B cell (primary cell): Measurements from ENCODE around the gene PPP1R16B. TPM values are rescaled to one million over a fixed set of nuclear protein-coding genes. Genes with fewer than 3 reads are reported as not detected.
A peak's percentile ranks its signal among the peaks of the same experiment; 100 is the strongest.

Experiments
- ATAC-seq: fragments of 200-7000 bp; cut with Tn5 transposase; one replicate; pipeline ENCODE4 v1.10.0; 2021; ENCODE audit warnings: low read depth, mild to moderate bottlenecking, moderate number of reproducible peaks, moderate library complexity
- CTCF ChIA-PET: fragments of 350-600 bp; sonication (Branson Sonifier 250); formaldehyde crosslinking; loops from one replicate; lab custom pipeline; 2021; ENCODE audit warnings: antibody characterized with exemption, inconsistent platforms; lab: Charles Lee
- POLR2A ChIA-PET: fragments of 350-600 bp; sonication (Branson Sonifier 250); formaldehyde crosslinking; loops from one replicate; lab custom pipeline; 2021; ENCODE audit warnings: antibody characterized with exemption; lab: Charles Lee
- DNase-seq: peaks from one replicate; pipeline ENCODE4 v3.0.0; 2013
- H2AFZ ChIP-seq: 2 replicates; pipeline ENCODE4 v1.6.1; 2012; ENCODE audit warnings: mild to moderate bottlenecking, low read depth, low read length; ENCODE audit not compliant: insufficient read depth, poor library complexity, severe bottlenecking
- H3K27ac ChIP-seq, 2 donors: 1 replicate in 1 of 2; 2 replicates in 1 of 2; pipeline ENCODE4 v1.5.1; 2012 to 2013; ENCODE audit warnings: low read length in 2 of 2, mild to moderate bottlenecking in 2 of 2, moderate library complexity in 1 of 2
- H3K27me3 ChIP-seq, 4 experiments: fragments of 200-600 bp in 1 of 4; sonication (generic) in 1 of 4; replicated peaks in 1 of 4; 1 replicate in 2 of 4; 2 replicates in 2 of 4; pipeline versions ENCODE4 v1.6.1 to v1.7.0; 2013 to 2016; ENCODE audit warnings: low read length in 3 of 4, mild to moderate bottlenecking in 2 of 4, mixed read lengths in 1 of 4, moderate library complexity in 1 of 4; ENCODE audit not compliant: insufficient read depth in 4 of 4, control insufficient read depth in 3 of 4; ENCODE audit errors: control extremely low read depth in 1 of 4
- H3K36me3 ChIP-seq, 2 experiments: replicated peaks in 1 of 2; 1 replicate in 1 of 2; 2 replicates in 1 of 2; pipeline versions ENCODE4 v1.6.1 to v1.7.1; 2013; ENCODE audit warnings: low read length in 1 of 2; ENCODE audit not compliant: insufficient read depth in 2 of 2, control insufficient read depth in 1 of 2; ENCODE audit errors: control extremely low read depth in 1 of 2, extremely low read depth in 1 of 2
- H3K4me1 ChIP-seq, 2 donors: fragments of 200-600 bp in 1 of 2; sonication (generic) in 1 of 2; 1 replicate in 1 of 2; 2 replicates in 1 of 2; pipeline versions ENCODE4 v1.5.1 to v1.6.1; 2013 to 2017; ENCODE audit warnings: low read length in 2 of 2; ENCODE audit not compliant: control insufficient read depth in 2 of 2, insufficient read depth in 2 of 2
- H3K4me2 ChIP-seq: replicated peaks from 2 replicates; pipeline ENCODE3; 2012; ENCODE audit warnings: mild to moderate bottlenecking, low read depth, low read length; ENCODE audit not compliant: poor library complexity, severe bottlenecking
- H3K4me3 ChIP-seq, 5 experiments: fragments of 200-600 bp in 1 of 5; sonication (generic) in 1 of 5; 1 replicate in 3 of 5; 2 replicates in 2 of 5; pipeline versions ENCODE4 v1.5.1 to v1.7.0; 2011 to 2016; ENCODE audit warnings: low read length in 4 of 5, mild to moderate bottlenecking in 4 of 5, low read depth in 2 of 5, control low read depth in 1 of 5, moderate library complexity in 1 of 5; ENCODE audit not compliant: insufficient read depth in 1 of 5; ENCODE audit errors: control extremely low read depth in 1 of 5, extremely low read depth in 1 of 5
- H3K79me2 ChIP-seq: fragments of 200-600 bp; sonication (generic); one replicate; pipeline ENCODE4 v1.6.0; 2016; ENCODE audit warnings: low read length; ENCODE audit not compliant: control insufficient read depth, insufficient read depth
- H3K9ac ChIP-seq: fragments of 200-600 bp; sonication (generic); 2 replicates; pipeline ENCODE4 v1.6.1; 2017; ENCODE audit warnings: mild to moderate bottlenecking, low read length, moderate library complexity
- H3K9me3 ChIP-seq, 3 donors: one replicate each; pipeline versions ENCODE4 v1.6.1 to v1.7.1; 2013; ENCODE audit warnings: low read length in 2 of 3; ENCODE audit not compliant: control insufficient read depth in 2 of 3, insufficient read depth in 1 of 3; ENCODE audit errors: control extremely low read depth in 1 of 3
- H4K20me1 ChIP-seq: 2 replicates; pipeline ENCODE4 v1.6.0; 2012; ENCODE audit warnings: mild to moderate bottlenecking, low read length; ENCODE audit not compliant: insufficient read depth, control insufficient read depth, poor library complexity, severe bottlenecking
- H3K27ac Mint-ChIP-seq: one replicate; pipeline ENCODE4 v1.8.0; 2021; ENCODE audit warnings: mixed read lengths
- H3K27me3 Mint-ChIP-seq: one replicate; pipeline ENCODE4 v1.8.0; 2021; ENCODE audit warnings: mixed read lengths
- H3K4me1 Mint-ChIP-seq: one replicate; pipeline ENCODE4 v1.8.0; 2021; ENCODE audit warnings: mixed read lengths
- H3K4me3 Mint-ChIP-seq: one replicate; pipeline ENCODE4 v1.8.0; 2021; ENCODE audit warnings: mixed read lengths
- H3K9me3 Mint-ChIP-seq: one replicate; pipeline ENCODE4 v1.8.0; 2022; ENCODE audit warnings: mixed read lengths; ENCODE audit not compliant: insufficient read depth
- CTCF ChIP-seq: fragments of 200-600 bp; IDR thresholded peaks from one replicate; pipeline ENCODE4 v1.8.0; 2022; ENCODE audit warnings: antibody characterized with exemption, mild to moderate bottlenecking
- EZH2 ChIP-seq: IDR thresholded peaks from 2 replicates; pipeline ENCODE4 v1.6.1; 2012; ENCODE audit warnings: borderline replicate concordance, low read depth, mild to moderate bottlenecking, moderate library complexity, low read length; ENCODE audit not compliant: insufficient read depth, poor library complexity, severe bottlenecking
- WGBS: methylation state at CpG from one replicate; pipeline ENCODE4 v1.1.5; 2013; ENCODE audit warnings: missing lambda C conversion rate; ENCODE audit not compliant: insufficient coverage; 5-methylcytosine and 5-hydroxymethylcytosine counted together
- intact Hi-C: fragments of 100-400 bp; cut with micrococcal nuclease; formaldehyde crosslinking; loops from one replicate; pipeline ENCODE4 v1.10.0; 2022
- polyA plus RNA-seq: library from polyadenylated mRNA; depleted of rRNA; stranded (reverse); fragments of >200 nt; gene quantifications from 2 replicates; pipeline ENCODE4 v1.2.3, GENCODE V29; 2012
- total RNA-seq, 2 donors: library from RNA; stranded (reverse); fragments of 120-200 nt in 1 of 2; gene quantifications; 1 replicate in 1 of 2; 2 replicates in 1 of 2; pipeline versions ENCODE4 v1.2.3 to v1.2.4, GENCODE V29; 2013 to 2022

The PPP1R16B gene
- total and polyA plus RNA-seq, 2 donors (not counting 1 experiment from before 2014, with no cell fraction given), result 58.8 to 108 TPM

- peak overlapping the region; percentile 75 for H3K27ac Mint-ChIP-seq
- intact Hi-C loops, result no loop called here
- H3K36me3 ChIP-seq, result peaks cover 0 to 56% of the 10 kb centered on the region in 2 experiments
- no peak overlapping the region for H2AFZ ChIP-seq
- no peak overlapping the region for H3K9ac ChIP-seq
- H3K27me3 ChIP-seq, result no peaks in the 10 kb centered on the region
- no peak for TF ChIP-seq EZH2
- no peak for TF ChIP-seq CTCF
- H3K4me3 Mint-ChIP-seq, result no peak overlapping the region
- H3K9me3 ChIP-seq, result no peaks in the 10 kb centered on the region
- H3K27me3 Mint-ChIP-seq, result no peaks in the 10 kb centered on the region
- no peak for DNase-seq
- no peaks in the 10 kb centered on the region for H3K9me3 Mint-ChIP-seq
- H3K4me1 ChIP-seq, result peaks cover 46 to 70% of the 10 kb centered on the region in 2 donors
- H3K27ac ChIP-seq, result peak overlapping the region in 1 of 2 donors; percentile 65
- ChIA-PET CTCF (interaction anchor here (1.8 to 2.3 kb wide), 4 partner anchors 13 to 59 kb away, joined by 4 to 21 read pairs (median 7); no protein-coding TSS in a partner anchor), POLR2A (interaction anchor here (0.5 to 2.5 kb wide), 2 partner anchors 28 to 1791 kb away, joined by 4 to 7 read pairs; no protein-coding TSS in a partner anchor)
- H3K4me2 ChIP-seq, result no peak overlapping the region
- peaks cover 16% of the 10 kb centered on the region for H4K20me1 ChIP-seq
- no peak overlapping the region for H3K4me3 ChIP-seq
- H3K4me1 Mint-ChIP-seq, result peaks cover 71% of the 10 kb centered on the region
- ATAC-seq, result no peak
- H3K79me2 ChIP-seq, result peaks cover 98% of the 10 kb centered on the region
Observed at GRCh38 chr20:38834868-38835267, 29.4 kb downstream of the PPP1R16B start.

GRCh38 chr20:38835792-38836191, 30.3 kb downstream of the PPP1R16B start:
- CTCF ChIA-PET, result interaction anchor here (1.1 to 11.9 kb wide), 3 partner anchors 8 to 57 kb away, joined by 3 to 114 read pairs (median 4); no protein-coding TSS in a partner anchor
- Histone ChIP-seq H3K4me1 (peaks cover 47 to 71% of the 10 kb centered on the region in 2 donors), H3K9me3 (no peaks in the 10 kb centered on the region), H3K4me2 (no peak overlapping the region), H3K9ac (no peak overlapping the region), H3K27ac (no peak overlapping the region), H3K4me3 (no peak overlapping the region), H4K20me1 (peaks cover 10% of the 10 kb centered on the region), H3K36me3 (peaks cover 0 to 55% of the 10 kb centered on the region in 2 experiments), H2AFZ (no peak overlapping the region), H3K27me3 (no peaks in the 10 kb centered on the region), H3K79me2 (peaks cover 98% of the 10 kb centered on the region)
- H3K27ac Mint-ChIP-seq, result peak overlapping the region; percentile 15
- 97% methylated on average over 28 of the region's 28 CpGs for WGBS
- TF ChIP-seq CTCF (no peak), EZH2 (no peak)
- no peaks in the 10 kb centered on the region for H3K9me3 Mint-ChIP-seq
- intact Hi-C loops, result no loop called here
- H3K27me3 Mint-ChIP-seq, result no peaks in the 10 kb centered on the region
- no peak overlapping the region for H3K4me3 Mint-ChIP-seq
- H3K4me1 Mint-ChIP-seq, result peaks cover 73% of the 10 kb centered on the region
- ATAC-seq, result no peak
- POLR2A ChIA-PET, result interaction anchor here (2.5 kb wide), 1 partner anchor 29 kb away, joined by 7 read pairs; no protein-coding TSS in a partner anchor
- DNase-seq, result no peak
